ENCODE results near the gene ENOPH1. TPM values are rescaled to one million over a fixed set of nuclear protein-coding genes. Genes with fewer than 3 reads are reported as not detected.
"Not testable (repeated sequence)": the region's sequence is repeated elsewhere in the genome, so short reads cannot be mapped to it uniquely, and the experiment has no call there.

Gene ENOPH1
- total RNA-seq, 1 donor from 2014 or later: 23.7 TPM

DNA sequence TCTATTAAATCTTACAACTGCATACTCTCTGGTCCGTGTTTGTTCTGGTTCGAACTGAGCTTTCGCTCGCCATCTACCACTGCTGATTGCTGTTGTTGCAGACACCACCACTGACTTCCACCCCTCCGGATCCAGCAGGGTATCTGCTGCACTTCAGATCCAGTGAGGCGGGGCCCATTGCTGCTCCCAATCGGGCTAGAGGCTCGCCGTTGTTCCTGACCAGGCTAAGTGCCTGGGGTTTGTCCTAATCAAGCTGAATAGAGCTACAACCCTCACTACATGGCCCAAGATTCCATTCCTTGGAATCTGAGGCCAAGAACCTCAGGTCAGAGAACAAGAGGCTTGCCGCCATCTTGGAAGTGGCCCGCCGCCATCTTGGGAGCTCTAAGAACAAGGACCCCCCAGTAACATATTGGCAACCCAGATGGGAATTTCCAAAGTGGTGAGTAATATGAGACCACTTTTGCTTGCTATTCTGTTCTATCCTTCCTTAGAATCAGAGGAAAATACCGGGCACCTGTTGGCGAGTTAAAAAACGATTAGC, 43.3 kb downstream of the ENOPH1 start:
- no peak overlapping the region for H3K4me3 ChIP-seq
- no peaks in the 10 kb centered on the region for H3K9me3 ChIP-seq
- ATAC-seq (no peak), DNase-seq (no peak)
- intact Hi-C loops (cut with DNase I): no loop called here
- H3K36me3 ChIP-seq: no peaks in the 10 kb centered on the region
- no peak overlapping the region for H3K27ac ChIP-seq
- no peaks in the 10 kb centered on the region for H3K27me3 ChIP-seq (ENCODE audit: low read depth)
- TF ChIP-seq CTCF (IDR thresholded peaks at IDR 0.05): no peak
- H3K4me1 ChIP-seq: no peaks in the 10 kb centered on the region

DNA sequence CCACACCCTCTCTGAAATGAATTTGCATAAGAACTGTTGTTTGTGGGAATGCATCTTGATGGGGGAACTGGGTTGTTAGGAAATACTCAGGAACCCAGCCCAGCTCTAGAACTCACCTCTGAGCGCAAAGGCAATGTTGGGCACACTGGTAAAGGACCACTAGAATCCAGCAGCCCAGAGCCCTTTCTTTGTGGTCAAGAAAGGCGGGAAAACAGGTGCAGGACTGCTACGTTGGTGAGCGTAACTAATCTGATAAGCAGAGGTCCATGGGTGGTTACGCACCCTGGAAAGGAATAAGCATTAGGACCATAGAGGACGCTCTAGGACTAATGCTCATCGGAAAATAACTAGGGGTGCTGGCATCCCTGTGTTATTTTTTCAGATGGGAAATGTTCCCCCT, 45.5 kb downstream of the ENOPH1 start:
- H3K27ac ChIP-seq; H3K4me3 ChIP-seq; DNase-seq; ATAC-seq; H3K27me3 ChIP-seq (ENCODE audit: low read depth); H3K4me1 ChIP-seq; intact Hi-C loops (cut with DNase I); H3K36me3 ChIP-seq; H3K9me3 ChIP-seq: not testable (repeated sequence)

DNA sequence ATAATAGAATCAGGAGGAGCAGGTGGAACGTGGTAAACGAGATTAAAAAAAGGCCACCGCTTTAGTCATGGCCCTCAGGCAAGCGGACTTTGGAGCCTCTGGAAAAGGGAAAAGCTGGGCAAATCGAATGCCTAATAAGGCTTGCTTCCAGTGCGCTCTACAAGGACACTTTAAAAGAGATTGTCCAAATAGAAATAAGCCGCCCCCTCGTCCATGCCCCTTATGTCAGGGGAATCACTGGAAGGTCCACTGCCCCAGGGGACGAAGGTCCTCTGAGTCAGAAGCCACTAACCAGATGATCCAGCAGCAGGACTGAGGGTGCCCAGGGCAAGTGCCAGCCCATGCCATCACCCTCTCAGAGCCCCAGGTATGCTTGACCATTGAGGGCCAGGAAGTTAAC, 47.1 kb downstream of the ENOPH1 start:
- intact Hi-C loops (cut with DNase I); H3K9me3 ChIP-seq; H3K36me3 ChIP-seq; H3K4me3 ChIP-seq; H3K27ac ChIP-seq; H3K27me3 ChIP-seq (ENCODE audit: low read depth); H3K4me1 ChIP-seq; ATAC-seq; DNase-seq: not testable (repeated sequence)

GRCh38 chr4:82479562-82479961, 49.2 kb downstream of the ENOPH1 start:
- Histone ChIP-seq H3K4me1 (no peaks in the 10 kb centered on the region), H3K27me3 (ENCODE audit: low read depth) (no peaks in the 10 kb centered on the region), H3K27ac (no peak overlapping the region), H3K4me3 (no peak overlapping the region), H3K36me3 (no peaks in the 10 kb centered on the region), H3K9me3 (no peaks in the 10 kb centered on the region)
- intact Hi-C loops (cut with DNase I): no loop called here
- no peak for DNase-seq
- no peak for ATAC-seq
- TF ChIP-seq CTCF (IDR thresholded peaks at IDR 0.05): no peak

DNA sequence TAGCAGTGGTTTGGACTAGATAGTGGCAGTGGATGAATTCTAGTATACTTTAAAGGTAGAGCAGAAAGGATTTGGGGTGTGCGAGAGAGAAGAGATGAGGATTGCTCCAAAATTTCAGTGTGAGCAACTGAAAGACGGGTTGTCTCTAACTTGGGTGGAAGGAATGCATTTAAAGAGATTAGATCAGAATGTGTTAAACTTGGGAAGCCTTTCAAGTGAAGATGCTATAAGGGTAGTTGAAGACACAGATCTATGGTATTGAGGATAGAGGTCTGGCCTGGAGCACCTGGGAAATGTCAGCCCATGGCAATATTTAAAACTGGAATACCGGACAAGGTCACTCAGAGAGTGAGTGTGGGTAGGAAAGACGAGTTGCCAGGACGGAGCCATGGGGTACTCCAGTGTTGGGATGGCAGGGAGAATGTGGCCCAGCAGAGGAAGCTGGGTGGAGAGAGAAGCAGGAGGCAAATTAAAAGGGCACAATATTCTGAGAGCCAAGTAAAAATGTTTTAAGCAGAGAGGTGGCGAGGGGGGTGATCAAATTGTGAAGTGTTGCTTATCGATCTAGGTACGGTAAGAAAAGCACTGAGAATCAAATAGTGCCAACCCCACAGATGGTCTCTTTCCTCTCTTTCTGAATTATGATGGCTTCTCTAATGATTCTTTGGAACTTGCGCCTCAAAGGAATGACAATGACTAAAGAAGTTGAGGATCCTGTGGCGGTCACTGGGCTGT, 50.5 kb downstream of the ENOPH1 start:
- intact Hi-C loops (cut with DNase I): no loop called here
- no peak for TF ChIP-seq CTCF (IDR thresholded peaks at IDR 0.05)
- Histone ChIP-seq H3K27me3 (ENCODE audit: low read depth) (no peaks in the 10 kb centered on the region), H3K4me3 (no peak overlapping the region), H3K4me1 (no peaks in the 10 kb centered on the region), H3K36me3 (no peaks in the 10 kb centered on the region), H3K9me3 (no peaks in the 10 kb centered on the region), H3K27ac (no peak overlapping the region)
- DNase-seq (no peak), ATAC-seq (no peak)

DNA sequence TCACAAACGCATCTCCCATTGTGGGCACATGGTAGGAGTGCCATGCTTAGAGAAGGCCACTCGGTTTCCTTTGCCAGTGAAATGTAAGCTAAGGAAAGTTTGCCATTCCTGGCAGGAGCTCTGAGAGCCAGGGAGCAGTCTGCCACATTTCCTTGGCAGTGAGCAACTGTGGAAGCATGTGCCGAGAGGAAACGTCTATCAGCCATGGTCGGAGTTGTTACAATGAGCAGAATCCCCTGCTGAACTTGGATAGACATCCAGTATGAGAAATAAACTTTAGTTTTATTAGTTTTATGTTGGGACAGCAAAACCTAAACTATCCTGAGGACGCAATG, 51.1 kb downstream of the ENOPH1 start:
- no peaks in the 10 kb centered on the region for H3K9me3 ChIP-seq
- DNase-seq (no peak), ATAC-seq (no peak)
- no peak overlapping the region for H3K27ac ChIP-seq
- H3K4me3 ChIP-seq: no peak overlapping the region
- no peaks in the 10 kb centered on the region for H3K36me3 ChIP-seq
- no peaks in the 10 kb centered on the region for H3K27me3 ChIP-seq (ENCODE audit: low read depth)
- no peak for TF ChIP-seq CTCF (IDR thresholded peaks at IDR 0.05)
- intact Hi-C loops (cut with DNase I): no loop called here
- no peaks in the 10 kb centered on the region for H3K4me1 ChIP-seq

Measured in lower lobe of right lung (tissue), 2 donors.